Neural cell (in vitro differentiated cells): Measurements from ENCODE around the gene EDA. TPM values are rescaled to one million over a fixed set of nuclear protein-coding genes. Genes with fewer than 3 reads are reported as not detected.

Experiments
- H2AFZ ChIP-seq: fragments of 200-600, 300-800 bp; sonication (generic), shearing (Covaris generic); 2 replicates; pipeline ENCODE4 v1.6.0; 2014; ENCODE audit warnings: low read depth, mild to moderate bottlenecking, antibody characterized with exemption, low read length, moderate library complexity
- H3F3A ChIP-seq: fragments of 200-600 bp; shearing (Covaris generic); 2 replicates; pipeline ENCODE4 v1.6.1; 2016; ENCODE audit warnings: mild to moderate bottlenecking, moderate library complexity, mixed read lengths, antibody characterized with exemption, low read length; ENCODE audit not compliant: insufficient read depth, poor library complexity, severe bottlenecking
- H3K27ac ChIP-seq: fragments of 200-600, 300-800 bp; sonication (generic), shearing (Covaris generic); 2 replicates; pipeline ENCODE4 v1.5.1; 2014; ENCODE audit warnings: mild to moderate bottlenecking, low read length, moderate library complexity
- H3K27me3 ChIP-seq: fragments of 300-800, 200-600 bp; sonication (generic), shearing (Covaris generic); 2 replicates; pipeline ENCODE4 v1.6.0; 2014; ENCODE audit warnings: mild to moderate bottlenecking, low read depth, low read length, moderate library complexity; ENCODE audit not compliant: insufficient read depth
- H3K36me3 ChIP-seq: fragments of 300-800, 200-600 bp; sonication (generic), shearing (Covaris generic); 2 replicates; pipeline ENCODE4 v1.5.1; 2014; ENCODE audit warnings: mild to moderate bottlenecking, antibody characterized with exemption, low read length, moderate library complexity; ENCODE audit not compliant: insufficient read depth
- H3K4me2 ChIP-seq: fragments of 300-800, 200-600 bp; sonication (generic), shearing (Covaris generic); 2 replicates; pipeline ENCODE4 v1.6.0; 2014; ENCODE audit warnings: mild to moderate bottlenecking, low read length
- H3K4me3 ChIP-seq: fragments of 300-800, 200-600 bp; sonication (generic), shearing (Covaris generic); 2 replicates; pipeline ENCODE4 v1.5.1; 2014; ENCODE audit warnings: mild to moderate bottlenecking, low read length, moderate library complexity
- H3K79me2 ChIP-seq: fragments of 200-600 bp; shearing (Covaris generic); replicated peaks from 2 replicates; pipeline ENCODE4 v1.6.0; 2014; ENCODE audit warnings: mild to moderate bottlenecking, low read length, moderate library complexity; ENCODE audit not compliant: insufficient read depth
- H3K9ac ChIP-seq: fragments of 300-800, 200-600 bp; sonication (generic), shearing (Covaris generic); 2 replicates; pipeline ENCODE4 v1.6.1; 2016; ENCODE audit warnings: mild to moderate bottlenecking, low read length, mixed read lengths
- H3K9me2 ChIP-seq: fragments of 200-600 bp; shearing (Covaris generic); 2 replicates; pipeline ENCODE4 v1.6.1; 2016; ENCODE audit warnings: mild to moderate bottlenecking, low read length, mixed read lengths; ENCODE audit not compliant: insufficient read depth
- H3K9me3 ChIP-seq: fragments of 200-600, 300-800 bp; sonication (generic), shearing (Covaris generic); 2 replicates; pipeline ENCODE4 v1.6.1; 2016; ENCODE audit warnings: mild to moderate bottlenecking, mixed run types, low read length, moderate library complexity, mixed read lengths
- H4K20me1 ChIP-seq: fragments of 200-600 bp; shearing (Covaris generic); 2 replicates; pipeline ENCODE4 v1.6.1; 2016; ENCODE audit warnings: mild to moderate bottlenecking, mixed run types; ENCODE audit not compliant: insufficient read depth
- CTCF ChIP-seq: fragments of 450-650 bp; IDR thresholded peaks from 2 replicates; pipeline ENCODE4 v1.5.1; 2014; ENCODE audit warnings: antibody characterized with exemption, mild to moderate bottlenecking, moderate library complexity; ENCODE audit not compliant: poor library complexity, severe bottlenecking
- EP300 ChIP-seq: fragments of 450-650 bp; conservative IDR thresholded peaks from 2 replicates; pipeline ENCODE4 v1.6.1; 2014; ENCODE audit warnings: antibody characterized with exemption, mild to moderate bottlenecking, moderate library complexity; ENCODE audit not compliant: poor library complexity, severe bottlenecking
- EZH2 ChIP-seq: fragments of 200-600, 300-800 bp; shearing (Covaris generic), sonication (generic); IDR thresholded peaks from 2 replicates; pipeline ENCODE4 v1.6.1; 2014; ENCODE audit warnings: antibody characterized with exemption, low read length, borderline replicate concordance, mild to moderate bottlenecking; ENCODE audit not compliant: insufficient read depth, poor library complexity, severe bottlenecking
- MXI1 ChIP-seq: fragments of 450-650 bp; conservative IDR thresholded peaks from 2 replicates; pipeline ENCODE4 v1.6.1; 2014; ENCODE audit warnings: antibody characterized with exemption, mild to moderate bottlenecking; ENCODE audit not compliant: poor library complexity, severe bottlenecking
- POLR2AphosphoS5 ChIP-seq: IDR thresholded peaks from 2 replicates; pipeline ENCODE4 v1.6.1; 2012
- RAD21 ChIP-seq: fragments of 450-650 bp; conservative IDR thresholded peaks from 2 replicates; pipeline ENCODE4 v1.6.1; 2014; ENCODE audit warnings: antibody characterized with exemption, mild to moderate bottlenecking, moderate library complexity
- REST ChIP-seq: IDR thresholded peaks from 2 replicates; pipeline ENCODE4 v1.6.1; 2012; ENCODE audit warnings: borderline replicate concordance
- SMC3 ChIP-seq: fragments of 450-650 bp; conservative IDR thresholded peaks from 2 replicates; pipeline ENCODE4 v1.6.1; 2014; ENCODE audit warnings: antibody characterized with exemption, mild to moderate bottlenecking, moderate library complexity; ENCODE audit not compliant: poor library complexity
- TAF1 ChIP-seq: IDR thresholded peaks from 2 replicates; pipeline ENCODE4 v1.6.1; 2012; ENCODE audit warnings: low read depth
- polyA plus RNA-seq: library from polyadenylated mRNA; depleted of rRNA; stranded (reverse); fragments of >200 nt; gene quantifications from 2 replicates; pipeline ENCODE4 v1.2.3, GENCODE V29; 2014

Gene EDA
- polyA plus RNA-seq, 1 donor from 2014 or later, result 1.1 TPM

GRCh38 chrX:70044541-70045245 lies 428.8 kb downstream of the EDA start:
- H3K36me3 ChIP-seq, result no peaks in the 10 kb centered on the region
- H3K9me2 ChIP-seq, result no peaks in the 10 kb centered on the region
- no peaks in the 10 kb centered on the region for H4K20me1 ChIP-seq
- no peaks in the 10 kb centered on the region for H3K9me3 ChIP-seq
- H3K9ac ChIP-seq, result no peak overlapping the region
- no peaks in the 10 kb centered on the region for H3K79me2 ChIP-seq
- TF ChIP-seq EZH2, result no peak
- no peak for TF ChIP-seq TAF1
- no peak for TF ChIP-seq MXI1
- TF ChIP-seq RAD21, result no peak
- H3K27me3 ChIP-seq, result no peaks in the 10 kb centered on the region
- H3K4me3 ChIP-seq, result no peak overlapping the region
- no peak overlapping the region for H3K27ac ChIP-seq
- H3F3A ChIP-seq, result no peaks in the 10 kb centered on the region
- no peak overlapping the region for H2AFZ ChIP-seq
- no peak overlapping the region for H3K4me2 ChIP-seq

- no peak for TF ChIP-seq REST
- no peak for TF ChIP-seq SMC3
- no peak for TF ChIP-seq EP300
- TF ChIP-seq RAD21, result no peak
- no peak for TF ChIP-seq CTCF
- TF ChIP-seq POLR2AphosphoS5, result no peak
- TF ChIP-seq MXI1, result no peak
- TF ChIP-seq TAF1, result no peak
- TF ChIP-seq EZH2, result no peak
- Histone ChIP-seq H3K27ac (no peak overlapping the region), H3K4me2 (no peak overlapping the region), H3K9me3 (no peaks in the 10 kb centered on the region), H3K4me3 (no peak overlapping the region), H3K9me2 (no peaks in the 10 kb centered on the region), H3K36me3 (no peaks in the 10 kb centered on the region), H3K79me2 (no peaks in the 10 kb centered on the region), H2AFZ (no peak overlapping the region), H3K27me3 (no peaks in the 10 kb centered on the region), H4K20me1 (no peaks in the 10 kb centered on the region), H3K9ac (no peak overlapping the region), H3F3A (no peaks in the 10 kb centered on the region)
Measured at GRCh38 chrX:70046978-70047377, 431.1 kb downstream of the EDA start.
